ENCODE measurements around the gene ANKRD11. TPM values are rescaled to one million over a fixed set of nuclear protein-coding genes. Genes with fewer than 3 reads are reported as not detected.
"Not testable (repeated sequence)": the region's sequence is repeated elsewhere in the genome, so short reads cannot be mapped to it uniquely, and the experiment has no call there.

The ANKRD11 gene
- polyA plus RNA-seq, 4 donors, result 48.4 to 86.7 (median 65.5) TPM

DNA sequence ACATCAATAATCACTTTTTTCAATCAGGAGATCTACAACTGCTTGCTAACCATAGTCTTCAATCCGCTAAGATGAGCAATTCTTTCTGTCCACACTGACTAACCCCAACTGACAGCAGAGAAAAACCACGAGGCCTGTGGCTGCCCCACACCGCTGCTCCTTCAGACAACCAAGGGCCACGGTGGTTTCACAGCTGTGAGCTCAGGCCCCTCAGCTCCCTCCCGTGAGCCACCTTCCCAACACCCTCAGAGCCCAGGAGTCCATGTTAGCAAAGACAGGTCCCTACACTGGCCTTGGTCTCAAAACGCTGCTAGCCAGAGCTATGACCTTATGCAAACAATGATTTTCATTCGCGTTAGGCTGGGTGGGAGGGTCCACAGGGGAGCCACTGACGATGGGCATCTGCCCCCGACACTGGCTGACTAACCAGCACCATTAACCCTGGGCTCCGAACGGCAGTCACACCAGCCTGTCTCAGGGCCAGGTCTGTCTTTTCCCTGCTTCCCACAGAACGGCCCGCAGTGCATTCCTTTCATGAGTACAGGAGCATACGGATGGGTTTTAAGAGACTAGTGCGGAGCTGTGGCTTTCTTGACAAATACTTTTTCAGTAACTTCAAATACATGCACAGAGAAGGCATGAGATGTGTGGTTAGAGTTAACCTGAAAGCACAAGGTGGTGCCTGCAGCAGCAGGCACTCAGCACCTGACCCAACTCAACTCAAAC is 67.3 kb downstream of the ANKRD11 start:
- WGBS, 3 donors, result 58 to 82% (median 63%) methylated on average over 16 of the region's 16 CpGs
- Histone ChIP-seq H3K9me3 (ENCODE audit: control insufficient read depth in 2 of 2, insufficient read depth in 1 of 2, low read depth in 1 of 2, low read length in 1 of 2) (no peaks in the 10 kb centered on the region), H3K36me3 (ENCODE audit: control insufficient read depth in 3 of 3, insufficient read depth in 2 of 3, low read depth in 1 of 3, low read length in 3 of 3) (peaks cover 0 to 35% (median 0%) of the 10 kb centered on the region in 3 donors), H3K4me1 (ENCODE audit: control insufficient read depth in 3 of 3, insufficient read depth in 2 of 3, low read depth in 1 of 3, low read length in 2 of 3) (peaks cover 0 to 14% (median 10%) of the 10 kb centered on the region in 3 donors), H3K4me3 (ENCODE audit: low read depth in 1 of 3, low read length in 3 of 3) (no peak overlapping the region), H3K27ac (ENCODE audit: low read depth in 1 of 3, low read length in 2 of 3) (no peak overlapping the region), H3K27me3 (ENCODE audit: control insufficient read depth in 3 of 3, insufficient read depth in 3 of 3, low read length in 3 of 3) (no peaks in the 10 kb centered on the region)
- DNase-seq, result no peak
- no peak for FAIRE-seq

DNA sequence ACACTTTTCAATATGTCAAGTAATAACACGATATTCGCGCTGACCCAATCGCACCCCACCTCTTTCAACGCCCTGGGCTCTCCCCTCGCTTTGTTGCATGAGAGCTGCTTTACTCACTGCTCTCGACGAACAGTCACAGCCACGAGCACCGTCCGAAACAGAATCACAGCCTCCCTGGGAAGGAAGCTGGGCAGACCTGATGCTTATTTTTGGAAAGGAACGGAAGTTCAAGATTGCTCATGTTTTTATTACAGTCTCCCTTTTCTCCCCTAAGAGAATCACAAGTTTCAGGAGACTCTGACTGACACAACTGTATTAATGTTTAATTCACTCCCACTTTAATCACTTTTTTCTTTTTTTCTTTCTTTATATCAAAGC is 67.8 kb downstream of the ANKRD11 start:
- Histone ChIP-seq H3K27me3 (ENCODE audit: control insufficient read depth in 3 of 3, insufficient read depth in 3 of 3, low read length in 3 of 3) (no peaks in the 10 kb centered on the region), H3K4me3 (ENCODE audit: low read depth in 1 of 3, low read length in 3 of 3) (no peak overlapping the region), H3K27ac (ENCODE audit: low read depth in 1 of 3, low read length in 2 of 3) (no peak overlapping the region), H3K36me3 (ENCODE audit: control insufficient read depth in 3 of 3, insufficient read depth in 2 of 3, low read depth in 1 of 3, low read length in 3 of 3) (peaks cover 0 to 37% (median 0%) of the 10 kb centered on the region in 3 donors), H3K9me3 (ENCODE audit: control insufficient read depth in 2 of 2, insufficient read depth in 1 of 2, low read depth in 1 of 2, low read length in 1 of 2) (no peaks in the 10 kb centered on the region), H3K4me1 (ENCODE audit: control insufficient read depth in 3 of 3, insufficient read depth in 2 of 3, low read depth in 1 of 3, low read length in 2 of 3) (peaks cover 3 to 18% (median 10%) of the 10 kb centered on the region in 3 donors)
- 61 to 82% (median 65%) methylated on average over 12 of the region's 12 CpGs for WGBS, 3 donors
- FAIRE-seq (no peak), DNase-seq (no peak)

DNA sequence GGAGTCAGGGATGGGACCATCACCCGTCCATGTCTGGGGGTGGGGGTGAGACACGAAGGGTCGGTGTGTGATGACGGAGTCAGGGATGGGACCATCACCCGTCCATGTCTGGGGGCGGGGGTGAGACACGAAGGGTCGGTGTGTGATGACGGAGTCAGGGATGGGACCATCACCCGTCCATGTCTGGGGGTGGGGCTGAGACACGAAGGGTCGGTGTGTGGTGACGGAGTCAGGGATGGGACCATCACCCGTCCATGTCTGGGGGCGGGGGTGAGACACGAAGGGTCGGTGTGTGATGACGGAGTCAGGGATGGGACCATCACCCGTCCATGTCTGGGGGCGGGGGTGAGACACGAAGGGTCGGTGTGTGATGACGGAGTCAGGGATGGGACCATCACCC is 69.1 kb downstream of the ANKRD11 start:
- not testable (repeated sequence) for FAIRE-seq; H3K4me3 ChIP-seq (ENCODE audit: low read depth in 1 of 3, low read length in 3 of 3); DNase-seq; H3K9me3 ChIP-seq (ENCODE audit: control insufficient read depth in 2 of 2, insufficient read depth in 1 of 2, low read depth in 1 of 2, low read length in 1 of 2); H3K27ac ChIP-seq (ENCODE audit: low read depth in 1 of 3, low read length in 2 of 3); H3K27me3 ChIP-seq (ENCODE audit: control insufficient read depth in 3 of 3, insufficient read depth in 3 of 3, low read length in 3 of 3)
- peaks cover 7 to 30% (median 15%) of the 10 kb centered on the region in 3 donors for H3K4me1 ChIP-seq (ENCODE audit: control insufficient read depth in 3 of 3, insufficient read depth in 2 of 3, low read depth in 1 of 3, low read length in 2 of 3)
- 92 to 96% (median 96%) methylated on average over 4 to 18 of the region's 23 CpGs for WGBS, 3 donors
- H3K36me3 ChIP-seq (ENCODE audit: control insufficient read depth in 3 of 3, insufficient read depth in 2 of 3, low read depth in 1 of 3, low read length in 3 of 3), result peaks cover 0 to 41% (median 0%) of the 10 kb centered on the region in 3 donors

DNA sequence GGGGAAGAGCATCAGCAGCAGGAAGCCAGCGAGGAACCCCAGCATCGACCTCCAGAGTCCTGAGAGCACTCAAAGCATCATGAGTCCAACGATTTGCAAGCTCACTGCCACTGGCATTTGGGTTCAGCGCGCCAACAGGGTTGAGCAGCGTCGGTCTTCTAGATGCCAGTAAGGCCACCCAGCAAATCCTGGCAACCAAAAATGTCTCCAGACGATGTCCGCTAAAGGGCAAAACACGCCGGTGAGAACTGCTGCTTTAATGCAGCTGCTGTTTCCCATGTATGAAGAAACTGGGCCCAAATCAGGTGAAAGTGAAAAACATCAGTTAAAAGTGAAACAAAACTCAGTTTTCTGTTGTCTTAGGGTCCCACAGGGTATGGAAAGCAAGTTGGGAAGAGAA is 70.2 kb downstream of the ANKRD11 start:
- Histone ChIP-seq H3K9me3 (ENCODE audit: control insufficient read depth in 2 of 2, insufficient read depth in 1 of 2, low read depth in 1 of 2, low read length in 1 of 2) (no peaks in the 10 kb centered on the region), H3K4me3 (ENCODE audit: low read depth in 1 of 3, low read length in 3 of 3) (no peak overlapping the region), H3K27me3 (ENCODE audit: control insufficient read depth in 3 of 3, insufficient read depth in 3 of 3, low read length in 3 of 3) (no peaks in the 10 kb centered on the region), H3K36me3 (ENCODE audit: control insufficient read depth in 3 of 3, insufficient read depth in 2 of 3, low read depth in 1 of 3, low read length in 3 of 3) (peaks cover 0 to 35% (median 0%) of the 10 kb centered on the region in 3 donors), H3K27ac (ENCODE audit: low read depth in 1 of 3, low read length in 2 of 3) (no peak overlapping the region), H3K4me1 (ENCODE audit: control insufficient read depth in 3 of 3, insufficient read depth in 2 of 3, low read depth in 1 of 3, low read length in 2 of 3) (peaks cover 7 to 37% (median 9%) of the 10 kb centered on the region in 3 donors)
- 80 to 84% (median 81%) methylated on average over 11 of the region's 11 CpGs for WGBS, 3 donors
- no peak for FAIRE-seq
- no peak for DNase-seq

DNA sequence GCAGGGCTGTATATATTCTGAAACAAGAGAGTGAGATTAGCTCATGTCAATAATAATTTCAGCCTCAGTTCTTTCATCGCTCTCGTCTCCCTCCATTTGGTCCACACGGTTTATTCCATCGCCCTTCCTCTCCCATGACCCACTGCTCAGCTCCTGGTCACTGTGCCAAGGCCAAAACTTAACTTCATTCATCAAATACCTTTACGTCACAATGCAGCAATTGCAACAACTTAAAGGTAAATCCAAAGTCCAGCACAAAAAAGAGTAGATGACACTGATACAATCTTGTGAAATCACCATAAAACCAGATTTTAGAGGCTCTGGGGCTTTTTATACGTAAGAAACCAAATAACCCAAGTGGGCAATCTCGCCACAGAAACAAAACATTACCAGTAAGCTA is 72.0 kb downstream of the ANKRD11 start:
- Histone ChIP-seq H3K27ac (ENCODE audit: low read depth in 1 of 3, low read length in 2 of 3) (peak overlapping the region in 2 of 3 donors; percentile 12 to 19), H3K27me3 (ENCODE audit: control insufficient read depth in 3 of 3, insufficient read depth in 3 of 3, low read length in 3 of 3) (no peaks in the 10 kb centered on the region), H3K36me3 (ENCODE audit: control insufficient read depth in 3 of 3, insufficient read depth in 2 of 3, low read depth in 1 of 3, low read length in 3 of 3) (peaks cover 0 to 39% (median 0%) of the 10 kb centered on the region in 3 donors), H3K9me3 (ENCODE audit: control insufficient read depth in 2 of 2, insufficient read depth in 1 of 2, low read depth in 1 of 2, low read length in 1 of 2) (no peaks in the 10 kb centered on the region), H3K4me1 (ENCODE audit: control insufficient read depth in 3 of 3, insufficient read depth in 2 of 3, low read depth in 1 of 3, low read length in 2 of 3) (peaks cover 7 to 37% (median 9%) of the 10 kb centered on the region in 3 donors), H3K4me3 (ENCODE audit: low read depth in 1 of 3, low read length in 3 of 3) (no peak overlapping the region)
- FAIRE-seq (no peak), DNase-seq (peak; percentile 25 to 55)
- 65 to 72% (median 69%) methylated on average over 7 of the region's 7 CpGs for WGBS, 3 donors

DNA sequence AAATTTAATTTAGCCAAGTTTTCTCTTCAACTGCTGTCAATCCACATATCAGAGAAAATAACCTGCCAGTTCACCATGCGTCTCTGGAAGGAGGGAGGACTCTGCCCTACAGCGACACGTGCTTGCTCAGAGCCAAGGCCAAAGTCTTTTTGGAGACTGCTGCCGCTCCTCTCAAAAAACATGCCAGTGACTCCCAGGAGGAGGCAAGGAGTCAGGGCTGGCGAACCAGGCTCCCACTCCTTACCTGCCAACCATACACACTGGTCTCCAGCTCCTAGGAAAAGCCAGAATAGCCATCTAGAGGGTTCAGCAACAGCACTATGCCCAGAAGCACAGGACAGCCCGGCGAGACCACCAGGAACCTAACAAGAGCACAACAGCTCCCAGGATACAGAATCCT is 73.0 kb downstream of the ANKRD11 start:
- Histone ChIP-seq H3K4me3 (ENCODE audit: low read depth in 1 of 3, low read length in 3 of 3) (no peak overlapping the region), H3K36me3 (ENCODE audit: control insufficient read depth in 3 of 3, insufficient read depth in 2 of 3, low read depth in 1 of 3, low read length in 3 of 3) (peaks cover 0 to 41% (median 0%) of the 10 kb centered on the region in 3 donors), H3K27ac (ENCODE audit: low read depth in 1 of 3, low read length in 2 of 3) (peak overlapping the region in 2 of 3 donors; percentile 24 to 79), H3K27me3 (ENCODE audit: control insufficient read depth in 3 of 3, insufficient read depth in 3 of 3, low read length in 3 of 3) (no peaks in the 10 kb centered on the region), H3K9me3 (ENCODE audit: control insufficient read depth in 2 of 2, insufficient read depth in 1 of 2, low read depth in 1 of 2, low read length in 1 of 2) (no peaks in the 10 kb centered on the region), H3K4me1 (ENCODE audit: control insufficient read depth in 3 of 3, insufficient read depth in 2 of 3, low read depth in 1 of 3, low read length in 2 of 3) (peaks cover 7 to 33% (median 10%) of the 10 kb centered on the region in 3 donors)
- DNase-seq, result peak; percentile 81 to 87
- 20 to 67% (median 39%) methylated on average over 7 of the region's 7 CpGs for WGBS, 3 donors
- no peak for FAIRE-seq

DNA sequence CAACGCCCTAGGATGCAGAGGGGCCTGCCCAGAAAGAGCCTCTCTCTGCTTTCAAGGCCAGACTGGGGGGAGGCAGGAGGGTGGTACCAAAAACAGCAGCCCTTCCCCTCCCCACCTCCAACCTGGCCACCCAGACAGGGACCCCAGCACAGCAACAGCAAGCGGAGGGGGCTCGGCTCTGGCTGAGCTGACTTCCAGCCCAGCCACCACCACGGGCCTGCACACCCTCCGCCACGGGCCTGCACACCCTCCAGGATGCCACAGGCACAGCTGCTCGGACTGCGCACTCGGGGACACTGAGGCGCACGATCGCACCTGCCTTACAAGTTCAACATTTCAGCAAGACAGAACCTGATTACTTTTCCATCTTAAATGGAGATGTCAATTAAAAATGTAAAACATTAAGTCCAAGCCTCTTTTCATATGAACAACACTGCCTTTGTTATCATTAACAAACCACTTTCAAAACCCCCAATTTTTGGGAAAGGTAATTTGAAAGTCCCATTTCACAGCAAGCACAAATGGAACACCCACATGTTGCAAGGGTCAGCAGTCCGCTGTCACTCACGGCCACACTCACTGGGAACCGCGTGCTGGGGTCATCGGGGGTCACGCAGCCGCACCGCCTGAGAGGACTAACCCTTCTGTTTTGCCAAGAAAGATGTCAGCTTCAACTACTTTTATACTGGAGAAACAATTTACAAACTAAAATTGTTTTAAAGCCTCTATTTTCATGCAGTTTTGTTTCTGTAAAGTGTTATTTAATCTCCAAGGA is 76.4 kb downstream of the ANKRD11 start:
- Histone ChIP-seq H3K27ac (ENCODE audit: low read depth in 1 of 3, low read length in 2 of 3) (peak overlapping the region in 1 of 3 donors; percentile 8), H3K4me3 (ENCODE audit: low read depth in 1 of 3, low read length in 3 of 3) (no peak overlapping the region), H3K9me3 (ENCODE audit: control insufficient read depth in 2 of 2, insufficient read depth in 1 of 2, low read depth in 1 of 2, low read length in 1 of 2) (no peaks in the 10 kb centered on the region), H3K4me1 (ENCODE audit: control insufficient read depth in 3 of 3, insufficient read depth in 2 of 3, low read depth in 1 of 3, low read length in 2 of 3) (peaks cover 9 to 45% (median 21%) of the 10 kb centered on the region in 3 donors), H3K27me3 (ENCODE audit: control insufficient read depth in 3 of 3, insufficient read depth in 3 of 3, low read length in 3 of 3) (no peaks in the 10 kb centered on the region), H3K36me3 (ENCODE audit: control insufficient read depth in 3 of 3, insufficient read depth in 2 of 3, low read depth in 1 of 3, low read length in 3 of 3) (peaks cover 0 to 39% (median 0%) of the 10 kb centered on the region in 3 donors)
- WGBS, 3 donors, result 78 to 88% (median 85%) methylated on average over 19 to 20 of the region's 20 CpGs
- FAIRE-seq, result no peak
- no peak for DNase-seq

DNA sequence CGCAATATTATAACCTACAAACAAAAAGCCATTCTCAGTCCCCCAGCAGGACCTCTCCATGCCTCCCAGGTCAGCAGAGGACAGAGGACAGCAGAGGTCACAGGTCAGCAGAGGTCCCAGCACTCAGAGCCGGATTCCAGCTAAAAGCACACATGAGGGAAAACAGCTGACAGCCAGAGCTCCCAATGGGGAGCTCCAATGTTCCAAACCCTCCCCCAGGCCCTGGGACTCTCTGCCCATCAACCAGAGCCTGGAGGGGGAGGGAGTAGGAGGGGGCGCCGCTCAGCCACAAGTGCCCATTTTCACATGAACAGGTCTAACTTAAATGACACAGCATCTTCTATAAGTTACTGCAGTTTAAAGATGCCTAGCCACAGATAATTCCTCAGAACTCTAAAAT is 77.5 kb downstream of the ANKRD11 start:
- 72 to 88% (median 83%) methylated on average over 4 of the region's 4 CpGs for whole genome bisulfite sequencing, 3 donors
- FAIRE-seq, result no peak

More for the DNA sequence above, 77.5 kb downstream of the ANKRD11 start:
- no peak for DNase-seq
- no peak overlapping the region for H3K27ac ChIP-seq (ENCODE audit: low read depth in 1 of 3, low read length in 2 of 3)
- no peaks in the 10 kb centered on the region for H3K9me3 ChIP-seq (ENCODE audit: control insufficient read depth in 2 of 2, insufficient read depth in 1 of 2, low read depth in 1 of 2, low read length in 1 of 2)
- peaks cover 9 to 48% (median 29%) of the 10 kb centered on the region in 3 donors for H3K4me1 ChIP-seq (ENCODE audit: control insufficient read depth in 3 of 3, insufficient read depth in 2 of 3, low read depth in 1 of 3, low read length in 2 of 3)
- no peak overlapping the region for H3K4me3 ChIP-seq (ENCODE audit: low read depth in 1 of 3, low read length in 3 of 3)
- peaks cover 0 to 42% (median 0%) of the 10 kb centered on the region in 3 donors for H3K36me3 ChIP-seq (ENCODE audit: control insufficient read depth in 3 of 3, insufficient read depth in 2 of 3, low read depth in 1 of 3, low read length in 3 of 3)
- no peaks in the 10 kb centered on the region for H3K27me3 ChIP-seq (ENCODE audit: control insufficient read depth in 3 of 3, insufficient read depth in 3 of 3, low read length in 3 of 3)

Measured in small intestine (tissue), 7 donors.